HG03025 (cell line): ENCODE results near the gene TAAR6.
"Not testable (repeated sequence)": the region's sequence is repeated elsewhere in the genome, so short reads cannot be mapped to it uniquely, and the experiment has no call there.

ENCODE experiments used
- ATAC-seq: cut with Tn5 transposase; IDR thresholded peaks from one replicate; pipeline ENCODE4 v1.9.1; 2021; ENCODE audit warnings: mild to moderate bottlenecking, moderate library complexity; ENCODE audit not compliant: unreplicated experiment, low FRiP score

TAAR6 gene, protein sequence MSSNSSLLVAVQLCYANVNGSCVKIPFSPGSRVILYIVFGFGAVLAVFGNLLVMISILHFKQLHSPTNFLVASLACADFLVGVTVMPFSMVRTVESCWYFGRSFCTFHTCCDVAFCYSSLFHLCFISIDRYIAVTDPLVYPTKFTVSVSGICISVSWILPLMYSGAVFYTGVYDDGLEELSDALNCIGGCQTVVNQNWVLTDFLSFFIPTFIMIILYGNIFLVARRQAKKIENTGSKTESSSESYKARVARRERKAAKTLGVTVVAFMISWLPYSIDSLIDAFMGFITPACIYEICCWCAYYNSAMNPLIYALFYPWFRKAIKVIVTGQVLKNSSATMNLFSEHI

DNA sequence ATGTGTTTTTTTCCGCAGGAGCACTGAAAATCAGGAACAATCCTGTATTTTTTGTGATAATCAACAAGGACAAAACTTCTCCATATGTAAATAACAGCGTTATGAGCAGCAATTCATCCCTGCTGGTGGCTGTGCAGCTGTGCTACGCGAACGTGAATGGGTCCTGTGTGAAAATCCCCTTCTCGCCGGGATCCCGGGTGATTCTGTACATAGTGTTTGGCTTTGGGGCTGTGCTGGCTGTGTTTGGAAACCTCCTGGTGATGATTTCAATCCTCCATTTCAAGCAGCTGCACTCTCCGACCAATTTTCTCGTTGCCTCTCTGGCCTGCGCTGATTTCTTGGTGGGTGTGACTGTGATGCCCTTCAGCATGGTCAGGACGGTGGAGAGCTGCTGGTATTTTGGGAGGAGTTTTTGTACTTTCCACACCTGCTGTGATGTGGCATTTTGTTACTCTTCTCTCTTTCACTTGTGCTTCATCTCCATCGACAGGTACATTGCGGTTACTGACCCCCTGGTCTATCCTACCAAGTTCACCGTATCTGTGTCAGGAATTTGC, at the start of gene TAAR6:
TAAR6 (plus strand) TSS at position 102 of the 557 bp plus-strand sequence; CDS start at position 102, 0 bp downstream.
- no peak for ATAC-seq

DNA sequence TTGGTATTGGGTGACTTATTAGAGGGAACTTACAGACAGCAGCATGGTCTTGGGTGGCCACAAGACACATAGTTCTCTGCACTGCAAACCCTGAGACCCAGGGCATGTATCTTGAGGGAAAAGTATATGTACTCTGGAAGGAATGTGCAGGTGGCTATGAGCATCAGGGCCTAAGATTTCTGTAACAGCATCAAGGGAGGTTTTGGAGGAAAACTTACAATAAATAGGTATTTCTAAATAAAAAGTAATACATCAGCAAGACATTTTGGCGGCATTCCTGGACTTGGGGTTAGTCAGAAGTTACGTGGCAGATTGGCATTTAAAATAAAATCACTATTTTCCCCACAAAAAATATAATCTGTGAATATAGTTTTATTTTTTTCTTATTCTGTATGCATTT, 49.2 kb upstream of the TAAR6 start:
- ATAC-seq, result no peak

DNA sequence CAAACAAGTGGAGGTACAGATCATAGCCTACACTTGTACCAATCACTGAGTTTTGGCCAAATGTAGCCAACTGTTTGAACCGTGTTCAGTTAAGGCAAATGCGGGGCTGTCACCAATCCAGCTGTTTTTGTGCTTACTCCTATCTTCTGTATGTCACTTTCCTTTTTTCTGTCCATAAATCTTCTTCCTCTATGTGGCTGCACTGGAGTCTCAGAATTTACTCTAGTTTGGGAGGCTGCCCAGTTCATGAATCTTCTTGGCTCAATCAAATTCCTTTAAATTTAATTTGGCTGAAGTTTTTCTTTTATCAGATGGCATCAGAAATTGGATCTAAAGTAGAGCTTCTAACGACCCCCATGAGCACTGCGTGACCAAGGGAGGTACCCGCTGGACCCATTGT, 45.5 kb upstream of the TAAR6 start:
- no peak for ATAC-seq

DNA sequence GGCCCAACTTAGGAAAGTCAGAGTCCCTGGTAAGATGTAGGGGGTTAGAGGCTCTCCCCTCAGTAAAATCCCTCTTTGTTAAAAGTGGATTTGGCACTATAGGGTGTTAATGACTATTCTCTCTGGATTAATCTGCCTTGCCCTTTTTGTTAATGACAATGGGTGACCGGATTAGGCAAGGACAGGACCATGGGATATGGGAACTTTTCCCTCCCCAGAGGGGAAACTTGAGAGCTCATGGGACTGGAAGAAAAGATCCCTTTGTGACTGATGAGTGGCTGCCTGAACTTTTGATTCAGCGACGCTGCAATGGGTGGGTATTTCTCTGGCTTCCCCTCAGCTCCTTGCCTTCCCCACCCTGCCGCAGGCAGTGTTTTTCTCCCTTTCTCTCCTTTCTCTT, 44.3 kb upstream of the TAAR6 start:
- no peak for ATAC-seq

DNA sequence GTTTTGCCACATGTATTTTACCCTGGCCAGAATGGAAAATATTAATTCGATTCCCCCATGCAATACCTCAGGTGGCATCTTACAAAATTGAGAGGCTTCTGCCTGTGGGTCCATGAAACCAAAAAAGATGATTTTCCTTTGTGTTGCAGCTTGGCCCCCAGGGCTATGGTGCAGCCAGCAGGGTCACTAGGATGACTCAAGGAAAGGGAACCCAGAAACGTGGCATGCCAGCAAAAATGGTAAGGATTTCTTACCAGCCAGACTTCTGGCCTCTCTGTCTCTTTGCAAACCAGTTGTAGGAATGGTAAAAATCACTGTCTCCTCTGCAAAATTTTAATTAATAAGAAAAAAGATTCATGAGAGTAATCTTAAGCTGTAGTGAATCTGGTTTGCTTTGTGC, 43.7 kb upstream of the TAAR6 start:
- no peak for ATAC-seq

DNA sequence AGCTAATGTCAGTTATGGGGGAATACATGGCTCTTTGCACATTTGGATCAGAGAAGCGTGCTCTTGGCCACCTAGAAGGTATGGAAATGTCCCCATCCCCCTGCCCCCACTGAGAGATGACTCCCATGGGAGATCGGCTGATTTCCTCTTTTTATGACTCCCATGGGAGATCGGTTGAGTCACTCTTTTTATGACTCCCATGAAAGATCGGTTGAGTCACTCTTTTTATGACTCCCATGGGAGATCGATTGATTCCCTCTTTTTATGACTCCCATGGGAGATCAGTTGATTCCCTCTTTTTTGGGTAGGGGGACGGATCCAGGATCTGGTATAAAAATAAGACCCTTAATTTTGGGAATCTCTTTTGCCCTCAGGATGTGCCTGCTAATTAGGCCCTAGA, 42.3 kb upstream of the TAAR6 start:
- ATAC-seq, result no peak

DNA sequence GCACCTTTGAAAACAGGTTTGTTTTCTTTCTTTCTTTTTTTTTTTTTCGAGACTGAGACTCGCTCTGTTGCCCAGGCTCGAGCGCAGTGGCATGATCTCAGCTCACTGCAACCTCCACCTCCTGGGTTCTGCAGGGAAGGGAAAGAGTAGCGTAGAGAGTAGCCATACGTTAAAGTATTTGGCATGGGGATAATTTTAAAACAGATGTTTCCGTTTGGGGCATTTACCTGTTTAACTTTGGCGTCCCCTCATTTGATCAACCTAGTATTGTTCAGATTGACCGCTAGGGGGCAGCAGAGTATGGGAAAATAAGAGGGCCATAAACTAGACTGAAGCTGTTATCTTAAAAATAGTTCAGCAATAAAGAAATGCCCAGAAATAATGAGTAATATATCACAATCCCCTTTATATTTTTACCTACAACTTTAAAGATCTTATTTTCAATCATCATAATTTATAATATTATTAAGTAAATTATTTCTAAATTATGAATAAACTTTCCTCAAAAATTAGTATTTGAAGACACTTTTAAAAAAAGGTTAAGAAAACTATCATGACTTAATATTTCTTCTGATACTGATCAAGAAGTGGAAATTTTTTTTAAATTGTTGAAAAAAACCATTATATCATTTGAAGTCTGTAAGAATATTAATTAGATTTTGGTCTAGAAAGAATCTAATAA, 39.7 kb upstream of the TAAR6 start:
- ATAC-seq, result no peak

DNA sequence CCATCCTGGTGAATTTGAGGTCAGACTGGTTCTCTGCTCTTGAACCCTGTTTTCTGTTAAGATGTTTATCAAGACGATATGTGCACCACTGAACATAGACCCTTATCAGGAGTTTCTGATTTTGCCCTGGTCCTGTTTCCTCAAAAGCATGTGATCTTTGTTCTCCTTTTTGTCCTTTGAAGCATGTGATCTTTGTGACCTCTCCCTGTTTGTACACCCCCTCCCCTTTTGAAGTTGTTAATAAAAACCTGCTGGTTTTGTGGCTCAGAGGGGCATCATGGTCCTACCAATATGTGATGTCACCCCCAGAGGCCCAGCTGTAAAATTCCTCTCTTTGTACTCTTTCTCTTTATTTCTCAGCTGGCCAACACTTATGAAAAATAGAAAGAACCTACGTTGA, 35.6 kb upstream of the TAAR6 start:
- ATAC-seq, result not testable (repeated sequence)

DNA sequence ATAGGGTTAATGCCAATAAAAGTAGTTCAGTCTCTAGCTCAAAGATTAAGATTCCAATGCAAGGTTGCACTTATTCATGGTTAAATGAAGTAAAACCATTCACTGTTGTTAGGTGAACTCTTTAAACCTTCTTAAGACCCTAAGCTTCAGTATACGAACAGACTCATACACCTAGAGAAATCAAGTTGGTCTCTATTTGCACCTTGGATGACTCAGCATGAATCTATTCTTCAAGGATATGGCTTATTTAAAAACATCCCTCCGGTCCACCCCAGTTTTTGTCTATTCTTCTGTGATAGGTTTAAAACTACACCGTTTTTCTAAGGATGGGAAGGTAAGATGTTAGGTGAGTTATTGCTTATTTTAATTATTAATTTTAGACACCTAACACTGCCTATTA, 33.0 kb upstream of the TAAR6 start:
- ATAC-seq, result no peak

DNA sequence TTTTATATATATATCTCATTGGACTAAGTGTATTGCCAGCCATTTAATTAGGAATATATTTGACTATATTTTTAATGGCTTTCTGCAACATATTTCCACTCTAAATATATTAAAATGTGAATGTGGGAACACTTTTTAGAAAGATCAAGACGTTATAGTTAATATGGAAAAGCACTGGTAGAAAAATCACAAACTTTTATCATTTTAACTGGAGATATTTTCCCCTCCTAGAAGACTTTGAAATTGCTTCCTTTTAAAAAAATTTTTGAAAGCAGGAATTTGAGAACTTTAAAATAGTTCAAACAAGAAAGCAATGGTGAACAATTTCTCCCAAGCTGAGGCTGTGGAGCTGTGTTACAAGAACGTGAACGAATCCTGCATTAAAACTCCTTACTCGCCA, 32.1 kb upstream of the TAAR6 start, which contains the start of gene TAAR9:
TAAR9 (plus strand) TSS at position 301 of the 400 bp plus-strand sequence; CDS start at position 314, 13 bp downstream.
- no peak for ATAC-seq

DNA sequence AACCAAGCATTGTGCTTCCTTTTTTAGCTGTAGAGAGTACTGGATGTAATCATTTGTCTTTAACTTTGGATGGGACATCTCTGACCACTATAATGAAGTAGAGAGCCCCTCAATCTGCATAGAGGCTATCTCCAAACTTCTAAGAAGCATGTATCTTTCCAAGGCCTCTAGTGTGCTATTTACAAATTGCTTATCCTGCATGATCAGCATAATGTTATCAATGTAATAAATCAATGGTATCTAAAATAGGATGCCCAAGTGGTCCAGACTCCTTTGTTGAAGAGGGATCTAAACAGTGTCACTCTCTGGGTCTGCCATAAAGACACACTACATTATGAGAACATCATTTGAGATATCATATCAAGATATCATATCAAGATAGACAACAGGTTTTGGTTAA, 25.3 kb upstream of the TAAR6 start:
- no peak for ATAC-seq

DNA sequence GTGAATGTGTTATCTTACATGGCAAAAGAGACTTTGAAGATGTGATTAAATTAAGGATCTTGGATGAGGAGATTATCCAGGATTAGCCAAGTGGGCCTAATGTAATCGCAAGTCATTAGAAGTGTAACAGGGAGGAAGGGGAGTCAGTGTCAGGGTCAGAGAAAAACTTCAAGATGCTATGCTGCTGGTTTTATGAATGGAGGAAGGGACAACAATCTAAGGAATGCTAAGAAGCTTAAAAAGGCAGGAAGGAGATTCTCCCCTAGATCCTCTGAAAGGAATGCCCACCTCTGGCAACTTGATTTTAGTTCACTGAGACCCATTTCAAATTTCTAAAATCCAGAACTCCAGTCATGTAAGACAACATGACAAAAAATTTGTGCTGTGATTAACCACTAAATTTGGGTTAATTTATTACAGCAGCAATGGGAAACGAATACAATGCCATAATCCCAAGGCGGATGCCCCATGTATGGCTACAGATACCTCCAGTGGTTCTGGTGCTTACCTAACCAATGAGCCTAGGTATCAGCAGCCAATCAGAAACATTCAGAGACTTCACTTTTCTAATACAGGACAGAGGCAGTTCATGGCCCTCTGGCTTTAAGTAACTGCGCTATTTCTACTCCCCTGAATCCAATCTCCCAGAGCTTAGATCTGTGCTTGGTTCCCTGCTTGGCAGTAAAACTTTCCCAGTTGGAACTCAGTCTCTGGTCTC, 21.2 kb upstream of the TAAR6 start:
- no peak for ATAC-seq

DNA sequence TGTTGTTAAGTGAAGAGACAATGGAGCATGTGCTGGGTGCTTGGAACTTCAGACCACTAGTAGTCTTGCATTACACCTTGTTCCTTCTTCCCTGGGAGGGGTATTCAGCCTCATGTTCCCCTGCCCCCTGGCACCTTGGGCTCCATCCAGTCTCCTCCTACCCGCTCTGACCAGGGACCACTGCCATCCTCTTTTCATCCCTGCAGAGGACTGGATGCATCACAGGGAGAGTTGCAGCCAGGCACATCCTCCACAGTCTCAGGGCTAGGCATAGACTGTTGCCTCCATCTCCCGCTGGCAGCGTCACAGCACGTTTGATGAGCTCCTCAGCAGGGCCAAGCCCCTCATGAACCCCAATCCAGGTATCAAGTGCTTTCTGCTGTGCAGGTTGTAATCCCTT, 18.9 kb upstream of the TAAR6 start:
- no peak for ATAC-seq

DNA sequence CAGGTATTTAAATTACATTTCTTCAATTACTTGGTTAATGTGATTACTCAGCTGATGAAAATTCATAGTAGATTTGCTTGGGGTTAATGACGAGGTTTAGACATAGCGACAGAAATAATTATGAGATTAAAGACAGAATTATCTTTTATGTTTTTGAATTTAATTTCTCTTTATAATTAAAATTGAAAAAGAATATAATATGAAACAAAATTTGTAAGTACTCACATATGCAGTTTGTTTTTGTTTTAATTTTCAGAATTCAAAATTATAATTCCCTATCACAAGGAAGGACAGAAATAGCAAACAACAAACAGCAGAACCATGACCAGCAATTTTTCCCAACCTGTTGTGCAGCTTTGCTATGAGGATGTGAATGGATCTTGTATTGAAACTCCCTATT, 17.8 kb upstream of the TAAR6 start, which contains the start of gene TAAR8:
TAAR8 (plus strand) TSS at position 301 of the 400 bp plus-strand sequence; CDS start at position 322, 21 bp downstream.
- no peak for ATAC-seq

DNA sequence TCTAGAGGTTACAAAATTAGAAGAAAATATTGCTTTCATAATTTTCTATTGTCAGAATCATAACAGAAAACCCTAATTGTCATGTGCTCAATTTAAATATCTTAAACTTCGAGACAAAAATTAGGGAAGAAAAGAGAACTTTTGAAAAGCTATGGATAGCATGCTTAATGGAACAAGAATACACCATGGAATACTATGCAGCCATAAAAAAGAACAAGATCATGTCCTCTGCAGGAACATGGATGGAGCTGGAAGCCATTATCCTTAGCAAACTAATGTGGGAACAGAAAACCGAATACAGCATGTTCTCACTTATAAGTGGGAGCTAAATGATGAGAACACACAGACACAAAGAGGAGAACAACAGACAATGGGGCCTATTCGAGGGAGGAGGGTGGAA, 10.0 kb upstream of the TAAR6 start:
- ATAC-seq, result not testable (repeated sequence)

DNA sequence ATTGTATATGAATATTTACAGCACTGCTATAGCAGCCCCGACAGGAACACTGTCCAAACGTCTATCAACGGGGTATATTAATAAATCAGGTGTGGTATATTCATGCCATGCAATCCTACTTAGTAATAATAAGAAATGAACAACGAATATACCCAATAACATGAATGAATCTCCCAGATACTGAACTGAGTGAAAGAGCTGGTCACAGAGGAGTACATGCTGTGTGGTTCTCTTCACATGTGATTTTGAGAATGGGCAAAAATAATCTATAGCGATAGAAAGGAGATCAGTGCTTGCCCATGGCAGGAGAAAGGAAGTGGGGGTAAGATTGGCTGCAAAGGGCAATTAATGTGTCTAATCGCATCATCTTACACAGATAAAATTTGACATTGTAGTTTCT, 3.7 kb upstream of the TAAR6 start:
- ATAC-seq, result no peak

DNA sequence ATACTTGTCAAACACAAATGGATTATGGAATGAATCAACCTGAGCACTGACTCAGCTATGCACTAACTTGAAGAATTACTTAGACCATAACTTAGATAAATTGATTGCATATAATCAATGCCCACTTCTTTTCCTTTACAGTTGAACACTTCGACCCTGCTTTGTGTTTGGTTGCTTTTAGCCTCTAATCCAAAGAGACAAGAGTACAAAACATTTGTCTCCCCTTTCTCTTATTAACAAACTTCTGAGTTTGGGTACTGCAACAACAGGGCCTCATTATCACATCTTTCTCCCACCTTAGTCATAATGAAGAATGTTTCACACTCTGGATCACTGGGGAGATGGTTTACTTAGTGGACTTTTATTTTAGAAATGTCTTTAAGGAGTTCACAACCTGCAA, 2.6 kb upstream of the TAAR6 start:
- ATAC-seq, result no peak

DNA sequence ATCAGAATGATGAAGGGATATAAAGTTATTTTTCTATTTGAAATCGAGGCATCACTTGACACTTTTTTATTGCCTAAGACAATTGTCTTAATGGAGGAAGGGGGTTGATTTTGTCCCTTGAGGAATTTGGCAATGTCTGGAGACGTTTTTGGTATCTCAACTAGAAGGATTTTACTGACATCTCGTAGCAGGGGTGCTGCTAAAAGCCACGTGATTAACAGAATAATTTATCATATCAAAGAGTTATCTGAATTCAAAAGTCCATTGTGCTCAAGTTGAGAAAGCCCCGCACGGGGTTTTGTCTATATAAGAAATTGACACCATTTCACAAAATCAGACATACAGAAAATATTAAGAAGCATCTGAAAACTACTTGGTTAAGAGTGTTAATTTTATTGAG, 1.5 kb upstream of the TAAR6 start:
- no peak for ATAC-seq

DNA sequence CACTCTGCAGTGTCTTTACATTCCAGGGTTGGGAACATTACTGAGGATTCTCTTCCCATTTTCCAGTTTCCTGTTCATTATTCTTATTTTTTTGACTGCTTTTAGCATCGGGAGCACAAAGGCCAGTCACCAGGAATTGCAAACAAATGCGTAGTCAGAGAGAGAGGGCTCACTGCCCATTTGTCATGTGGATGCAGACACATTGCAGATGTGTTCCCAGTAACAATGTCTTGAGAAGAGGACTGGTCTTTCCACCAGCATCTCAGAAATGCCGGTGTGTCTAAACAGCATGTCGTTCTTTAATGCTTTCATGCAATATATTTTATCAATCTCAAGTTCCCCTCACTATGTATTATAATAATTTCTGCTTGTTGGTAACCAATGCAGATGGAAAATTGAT, 952 bp upstream of the TAAR6 start:
- no peak for ATAC-seq

DNA sequence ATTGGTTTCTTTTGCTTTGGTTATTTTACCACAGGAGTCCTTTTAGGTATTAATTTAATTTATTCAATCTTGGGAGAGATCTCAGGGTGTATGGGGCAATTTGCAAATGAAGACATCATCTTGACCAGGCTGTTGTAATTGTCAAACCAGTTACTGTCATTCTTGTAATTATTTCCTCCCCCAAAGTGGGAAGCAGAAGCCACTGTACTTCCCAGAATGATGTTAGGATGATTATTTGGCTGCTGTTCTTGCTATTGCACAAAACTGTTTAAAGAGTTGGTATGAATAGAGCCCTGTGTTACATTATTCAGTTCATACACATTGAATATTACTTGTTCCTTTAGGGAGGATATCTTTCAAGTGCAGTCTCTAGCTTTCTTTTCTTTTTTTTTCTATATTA, 1.7 kb downstream of the TAAR6 start:
- no peak for ATAC-seq

DNA sequence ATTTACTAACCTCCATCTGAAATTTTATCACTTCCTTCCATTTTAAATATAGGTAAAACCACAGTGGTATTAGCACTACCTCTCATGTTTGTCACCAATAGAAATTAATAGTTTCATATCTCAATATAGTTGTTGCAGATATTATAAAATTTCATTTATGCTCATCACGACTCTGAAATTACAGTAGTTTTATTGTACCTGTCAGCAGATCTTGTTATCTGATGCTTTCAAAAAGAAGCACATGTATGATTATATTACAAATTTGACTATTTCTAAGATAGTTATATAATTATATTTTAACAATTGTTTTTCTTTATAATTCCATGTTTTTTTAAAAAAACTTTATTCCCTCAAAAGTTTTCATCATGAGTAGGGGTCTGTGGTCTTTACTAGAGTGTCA, 14.6 kb downstream of the TAAR6 start:
- ATAC-seq, result no peak
